ENCODE measurements around the gene GOLT1A.

GOLT1A gene, protein sequence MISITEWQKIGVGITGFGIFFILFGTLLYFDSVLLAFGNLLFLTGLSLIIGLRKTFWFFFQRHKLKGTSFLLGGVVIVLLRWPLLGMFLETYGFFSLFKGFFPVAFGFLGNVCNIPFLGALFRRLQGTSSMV

GRCh38 chr1:204213668-204214662 is at the start of gene GOLT1A:
GOLT1A (minus strand) TSS chr1:204213988; CDS start chr1:204213906, 82 bp downstream.
- no peak for DNase-seq

- no peak for DNase-seq
These were observed 49.6 kb upstream of the GOLT1A start for GRCh38 chr1:204263254-204263910.

- no peak for DNase-seq
These were observed 48.9 kb upstream of the GOLT1A start for GRCh38 chr1:204262506-204263253.

- DNase-seq: no peak
These were observed 48.1 kb upstream of the GOLT1A start for GRCh38 chr1:204261746-204262505.

DNA sequence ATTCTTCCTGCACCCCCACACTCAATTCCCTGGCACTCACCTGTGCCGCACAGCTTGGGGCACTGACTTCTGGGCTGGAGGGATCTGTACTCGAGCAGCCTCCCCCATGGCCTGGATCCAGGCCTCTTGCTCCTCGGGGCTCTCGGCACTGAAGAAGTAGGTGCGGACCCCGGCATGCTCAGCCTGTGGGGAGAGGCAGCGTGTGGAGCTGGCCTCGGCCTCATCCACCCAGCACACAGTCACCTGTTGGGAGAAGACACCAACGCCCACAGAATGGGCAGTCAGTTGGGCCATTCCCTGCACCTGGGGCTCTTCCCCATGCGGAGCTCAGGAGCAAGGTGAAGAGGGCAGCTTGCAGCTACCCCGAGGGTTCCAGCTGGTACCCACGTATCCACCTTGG is 47.5 kb upstream of the GOLT1A start:
- DNase-seq: no peak

- no peak for DNase-seq
These were observed 46.9 kb upstream of the GOLT1A start for GRCh38 chr1:204260601-204261197.

DNA sequence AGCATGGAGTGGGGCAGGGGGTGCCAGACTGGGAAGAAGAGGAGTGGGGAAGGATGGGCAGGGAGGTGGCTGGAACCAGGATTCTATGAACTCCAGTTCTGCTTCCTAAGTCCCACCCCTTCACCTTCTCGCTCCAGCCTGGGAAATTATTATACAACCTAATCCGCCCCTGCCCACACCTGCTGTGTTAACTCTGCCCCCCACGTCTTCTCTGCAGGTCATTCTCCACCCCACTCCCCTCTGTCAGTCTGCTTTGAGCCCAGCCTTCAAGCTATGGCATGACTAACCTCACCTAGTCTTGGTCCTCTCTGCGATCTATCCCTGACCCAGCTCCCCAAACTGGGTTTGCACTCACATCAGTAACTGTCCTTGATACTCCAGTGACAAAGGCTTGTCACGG is 46.0 kb upstream of the GOLT1A start:
- no peak for DNase-seq

DNA sequence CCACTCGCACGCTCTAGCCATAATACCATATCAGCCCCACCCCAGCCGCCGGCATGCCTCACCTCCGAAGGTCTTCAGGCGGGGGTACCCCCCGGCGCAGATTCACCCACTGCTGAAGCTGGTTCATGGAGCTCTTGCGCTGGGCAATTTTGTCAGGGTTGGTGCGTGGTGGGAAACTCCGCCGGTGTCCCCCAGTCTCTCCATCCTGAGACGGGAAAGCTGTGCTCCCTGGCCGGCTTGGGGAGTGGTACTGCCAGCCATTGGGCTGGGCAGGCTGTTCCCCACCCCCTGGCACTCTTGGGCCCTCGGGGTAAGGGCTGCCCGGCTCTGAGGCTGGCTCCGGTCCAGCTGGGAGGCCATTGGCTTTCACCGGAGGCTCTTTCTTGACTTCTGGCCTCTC is 45.4 kb upstream of the GOLT1A start:
- no peak for DNase-seq

GRCh38 chr1:204258213-204259115 is 44.7 kb upstream of the GOLT1A start:
- DNase-seq: no peak

DNA sequence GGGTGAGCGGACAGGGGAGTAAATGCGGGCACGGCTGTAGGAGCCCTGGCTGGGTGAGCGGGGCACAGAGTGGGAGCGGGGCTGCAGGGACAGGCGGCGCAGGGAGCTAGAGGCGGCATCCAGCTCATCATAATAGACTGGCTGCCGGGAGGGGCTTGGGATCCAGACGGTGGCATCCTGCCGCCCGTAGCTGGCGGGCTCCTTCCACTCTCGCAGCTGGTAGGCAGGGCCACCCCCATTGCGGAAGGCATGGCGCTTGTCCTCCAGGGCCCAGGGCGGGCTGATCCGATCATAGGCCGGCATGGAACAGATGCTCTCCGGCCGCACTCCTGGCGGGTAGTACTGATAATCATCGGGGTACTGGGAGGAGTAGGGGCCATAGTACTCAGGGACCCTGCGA is 43.7 kb upstream of the GOLT1A start:
- DNase-seq: no peak

- no peak for DNase-seq
These were observed 42.7 kb upstream of the GOLT1A start for GRCh38 chr1:204256531-204256930.

DNA sequence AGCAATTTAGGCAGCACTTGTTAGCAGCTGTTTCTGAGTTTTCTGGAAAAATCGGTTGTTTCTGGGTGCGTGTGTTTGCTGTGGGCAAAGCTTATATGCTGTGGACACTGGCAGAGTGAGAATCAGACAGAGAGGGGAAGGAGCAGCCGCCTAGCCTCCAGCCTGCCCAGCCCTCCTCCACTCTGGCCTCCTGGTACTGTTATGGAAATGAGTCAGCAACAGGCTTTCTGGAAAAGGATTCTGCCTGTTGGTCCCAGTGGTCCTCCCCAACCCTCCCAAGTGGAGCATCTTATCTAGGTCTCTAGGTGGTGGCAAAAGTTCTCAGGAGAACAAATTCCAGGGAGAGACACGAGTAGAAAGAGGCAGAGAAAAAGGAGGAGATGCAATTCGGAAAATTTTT is 42.2 kb upstream of the GOLT1A start:
- no peak for DNase-seq

GRCh38 chr1:204255225-204255624 is 41.4 kb upstream of the GOLT1A start:
- no peak for DNase-seq

GRCh38 chr1:204254031-204254661 is 40.4 kb upstream of the GOLT1A start:
- DNase-seq: no peak

- no peak for DNase-seq
These were observed 38.3 kb upstream of the GOLT1A start for GRCh38 chr1:204251926-204252689.

DNA sequence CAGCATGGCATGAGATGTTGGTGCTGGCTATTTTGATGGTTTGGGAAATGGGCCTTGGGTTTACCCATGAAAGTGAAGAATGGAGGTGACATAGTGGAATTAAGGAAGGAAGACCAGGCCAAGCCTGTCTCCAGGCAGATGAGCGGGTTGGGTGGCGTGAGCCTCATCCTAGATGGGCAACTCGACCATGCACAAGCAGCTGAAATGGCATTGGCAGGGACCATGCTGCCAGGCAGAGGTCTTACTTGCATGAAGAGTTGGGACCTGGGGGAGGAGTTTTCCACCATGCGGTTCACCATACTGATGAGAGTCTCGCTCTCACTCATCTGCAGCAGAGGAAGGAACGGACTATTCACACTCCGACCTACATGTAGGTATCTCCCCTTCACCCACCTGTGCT is 37.5 kb upstream of the GOLT1A start:
- DNase-seq: no peak

- DNase-seq: no peak
These were observed 36.7 kb upstream of the GOLT1A start for GRCh38 chr1:204250428-204251030.

GRCh38 chr1:204249736-204250427 is 36.1 kb upstream of the GOLT1A start:
- no peak for DNase-seq
